ENCODE measurements around the gene NEMP1.

Gene NEMP1

GRCh38 chr12:57107456-57108155 is 29.0 kb upstream of the NEMP1 start:
- no peak for DNase-seq

GRCh38 chr12:57106021-57106708 is 27.6 kb upstream of the NEMP1 start:
- DNase-seq = no peak

- no peak for DNase-seq
These were observed 26.6 kb upstream of the NEMP1 start for GRCh38 chr12:57105011-57105753.

GRCh38 chr12:57104292-57104910 is 25.8 kb upstream of the NEMP1 start:
- no peak for DNase-seq

GRCh38 chr12:57103856-57104255 is 25.3 kb upstream of the NEMP1 start:
- DNase-seq = no peak

- DNase-seq = no peak
These were observed 23.5 kb upstream of the NEMP1 start for GRCh38 chr12:57101892-57102695.

- no peak for DNase-seq
These were observed 21.2 kb upstream of the NEMP1 start for GRCh38 chr12:57099766-57100165.

- no peak for DNase-seq
These were observed 20.6 kb upstream of the NEMP1 start for GRCh38 chr12:57099047-57099714.

GRCh38 chr12:57098546-57098945 is 20.0 kb upstream of the NEMP1 start:
- no peak for DNase-seq

GRCh38 chr12:57097554-57097835 is 18.9 kb upstream of the NEMP1 start:
- no peak for DNase-seq

- DNase-seq = no peak
These were observed 18.4 kb upstream of the NEMP1 start for GRCh38 chr12:57096748-57097553.

GRCh38 chr12:57096099-57096572 is 17.5 kb upstream of the NEMP1 start:
- DNase-seq = no peak

- DNase-seq = no peak
These were observed 16.8 kb upstream of the NEMP1 start for GRCh38 chr12:57095440-57095839.

- no peak for DNase-seq
These were observed 15.9 kb upstream of the NEMP1 start for GRCh38 chr12:57094208-57095160.

GRCh38 chr12:57093415-57094207 is 15.0 kb upstream of the NEMP1 start:
- peak; percentile 38 for DNase-seq

- no peak for DNase-seq
These were observed 14.4 kb upstream of the NEMP1 start for GRCh38 chr12:57092876-57093414.

GRCh38 chr12:57092529-57092862 is 13.9 kb upstream of the NEMP1 start:
- no peak for DNase-seq

GRCh38 chr12:57091638-57092528 is 13.3 kb upstream of the NEMP1 start:
- DNase-seq = no peak

Measured in T1000 (cell line).